ENCODE measurements around the gene C1QTNF12.

Gene C1QTNF12

GRCh38 chr1:1281533-1282321 is 35.2 kb upstream of the C1QTNF12 start:
- peak; percentile 2 for DNase-seq

- DNase-seq: no peak
Measured at GRCh38 chr1:1280782-1281481, 34.4 kb upstream of the C1QTNF12 start.

GRCh38 chr1:1279028-1279427 is 32.5 kb upstream of the C1QTNF12 start:
- no peak for DNase-seq

GRCh38 chr1:1278620-1279019 is 32.1 kb upstream of the C1QTNF12 start:
- no peak for DNase-seq

GRCh38 chr1:1275836-1276235 is 29.3 kb upstream of the C1QTNF12 start:
- no peak for DNase-seq

GRCh38 chr1:1274931-1275431 is 28.5 kb upstream of the C1QTNF12 start:
- no peak for DNase-seq

- DNase-seq: no peak
Measured at GRCh38 chr1:1274299-1274930, 27.9 kb upstream of the C1QTNF12 start.

- peak; percentile 67 for DNase-seq
Measured at GRCh38 chr1:1273512-1274298, 27.2 kb upstream of the C1QTNF12 start, which contains the start of gene UBE2J2. TSS of gene UBE2J2 (minus strand) at chr1:1273854. CDS start at chr1:1267992, 5,862 bp downstream.

- no peak for DNase-seq
Measured at GRCh38 chr1:1273209-1273511, 26.6 kb upstream of the C1QTNF12 start.

- DNase-seq: peak; percentile 12
Measured at GRCh38 chr1:1272341-1273208, 26.1 kb upstream of the C1QTNF12 start.

GRCh38 chr1:1270813-1271212 is 24.3 kb upstream of the C1QTNF12 start:
- DNase-seq: no peak

- DNase-seq: no peak
Measured at GRCh38 chr1:1268284-1268682, 21.8 kb upstream of the C1QTNF12 start.

- no peak for DNase-seq
Measured at GRCh38 chr1:1267488-1268283, 21.2 kb upstream of the C1QTNF12 start.

GRCh38 chr1:1264868-1265272 is 18.3 kb upstream of the C1QTNF12 start:
- DNase-seq: no peak

GRCh38 chr1:1264026-1264425 is 17.5 kb upstream of the C1QTNF12 start:
- DNase-seq: no peak

GRCh38 chr1:1262758-1263157 is 16.2 kb upstream of the C1QTNF12 start:
- no peak for DNase-seq

- DNase-seq: no peak
Measured at GRCh38 chr1:1262071-1262470, 15.5 kb upstream of the C1QTNF12 start.

- DNase-seq: no peak
Measured at GRCh38 chr1:1260843-1261560, 14.5 kb upstream of the C1QTNF12 start.

GRCh38 chr1:1259951-1260600 is 13.6 kb upstream of the C1QTNF12 start:
- no peak for DNase-seq

GRCh38 chr1:1259540-1259939 is 13.0 kb upstream of the C1QTNF12 start:
- DNase-seq: no peak
